CD14-positive monocyte (primary cell): ENCODE data around the gene HOXA11. TPM values are rescaled to one million over a fixed set of nuclear protein-coding genes. Genes with fewer than 3 reads are reported as not detected.
A peak's percentile ranks its signal among the peaks of the same experiment; 100 is the strongest.

ENCODE experiments used
- DNase-seq, 3 donors: peaks; one replicate each; pipeline ENCODE4 v3.0.0-alpha.2; 2011 to 2022
- H2AFZ ChIP-seq: 2 replicates; pipeline ENCODE4 v1.6.0; 2012; ENCODE audit warnings: mild to moderate bottlenecking, low read depth, low read length, inconsistent platforms; ENCODE audit not compliant: insufficient read depth, poor library complexity, severe bottlenecking
- H3K27ac ChIP-seq, 2 donors: 1 replicate in 1 of 2; 2 replicates in 1 of 2; pipeline ENCODE4 v1.5.1; 2012 to 2013; ENCODE audit warnings: low read length in 2 of 2, control low read depth in 1 of 2, inconsistent platforms in 1 of 2, low read depth in 1 of 2, mild to moderate bottlenecking in 1 of 2
- H3K27me3 ChIP-seq, 2 donors: one replicate each; pipeline versions ENCODE4 v1.6.0 to v1.6.1; 2011 to 2013; ENCODE audit warnings: low read length in 2 of 2; ENCODE audit not compliant: control insufficient read depth in 2 of 2, insufficient read depth in 2 of 2
- H3K36me3 ChIP-seq, 2 donors: replicated peaks in 1 of 2; 1 replicate in 1 of 2; 2 replicates in 1 of 2; pipeline versions ENCODE4 v1.5.1 to v1.6.1; 2012 to 2013; ENCODE audit warnings: low read length in 2 of 2, control low read depth in 1 of 2, inconsistent platforms in 1 of 2, mild to moderate bottlenecking in 1 of 2; ENCODE audit not compliant: insufficient read depth in 2 of 2, control insufficient read depth in 1 of 2
- H3K4me1 ChIP-seq, 2 donors: 1 replicate in 1 of 2; 2 replicates in 1 of 2; pipeline versions ENCODE4 v1.5.1 to v1.6.1; 2012 to 2013; ENCODE audit warnings: low read length in 2 of 2, control low read depth in 1 of 2, inconsistent platforms in 1 of 2, mild to moderate bottlenecking in 1 of 2, moderate library complexity in 1 of 2; ENCODE audit not compliant: insufficient read depth in 2 of 2, control insufficient read depth in 1 of 2
- H3K4me2 ChIP-seq: replicated peaks from 2 replicates; pipeline ENCODE3; 2012; ENCODE audit warnings: low read length, moderate library complexity, mild to moderate bottlenecking; ENCODE audit not compliant: poor library complexity, severe bottlenecking; ENCODE audit errors: extremely low read depth
- H3K4me3 ChIP-seq, 3 experiments: fragments of 200-600 bp in 1 of 3; sonication (generic) in 1 of 3; replicated peaks in 1 of 3; 1 replicate in 2 of 3; 2 replicates in 1 of 3; pipeline ENCODE4 v1.5.1; 2011 to 2013; ENCODE audit warnings: low read length in 3 of 3, mild to moderate bottlenecking in 3 of 3, control low read depth in 2 of 3, low read depth in 2 of 3, inconsistent platforms in 1 of 3, moderate library complexity in 1 of 3
- H3K79me2 ChIP-seq: 2 replicates; pipeline ENCODE4 v1.6.0; 2012; ENCODE audit warnings: mild to moderate bottlenecking, control low read depth, inconsistent platforms, low read length, moderate library complexity; ENCODE audit not compliant: insufficient read depth
- H3K9ac ChIP-seq: 2 replicates; pipeline ENCODE4 v1.6.0; 2017; ENCODE audit warnings: low read length, mild to moderate bottlenecking; ENCODE audit not compliant: insufficient read depth, poor library complexity, severe bottlenecking
- H3K9me3 ChIP-seq, 2 donors: replicated peaks in 1 of 2; 1 replicate in 1 of 2; 2 replicates in 1 of 2; pipeline versions ENCODE4 v1.5.1 to v1.6.1; 2012 to 2013; ENCODE audit warnings: low read length in 2 of 2, control low read depth in 1 of 2; ENCODE audit not compliant: control insufficient read depth in 1 of 2, insufficient read depth in 1 of 2
- H4K20me1 ChIP-seq: 2 replicates; pipeline ENCODE4 v1.6.0; 2012; ENCODE audit warnings: mild to moderate bottlenecking, low read length, control low read depth, moderate library complexity; ENCODE audit not compliant: insufficient read depth
- H3K27ac Mint-ChIP-seq, 7 donors: one replicate each; pipeline ENCODE4 v1.8.0; 2020; ENCODE audit warnings: mild to moderate bottlenecking in 7 of 7, mixed read lengths in 7 of 7, moderate library complexity in 6 of 7, inconsistent platforms in 2 of 7
- H3K27me3 Mint-ChIP-seq, 3 donors: one replicate each; pipeline ENCODE4 v1.8.0; 2021 to 2022; ENCODE audit warnings: low read depth in 3 of 3, mild to moderate bottlenecking in 3 of 3, mixed read lengths in 3 of 3, moderate library complexity in 3 of 3, inconsistent platforms in 1 of 3
- H3K36me3 Mint-ChIP-seq, 2 donors: one replicate each; pipeline ENCODE4 v1.8.0; 2020; ENCODE audit warnings: mixed read lengths in 2 of 2, inconsistent platforms in 1 of 2, mild to moderate bottlenecking in 1 of 2
- H3K4me1 Mint-ChIP-seq: one replicate; pipeline ENCODE4 v1.8.0; 2020; ENCODE audit warnings: mild to moderate bottlenecking, mixed read lengths
- H3K4me3 Mint-ChIP-seq, 2 donors: one replicate each; pipeline ENCODE4 v1.8.0; 2020; ENCODE audit warnings: mild to moderate bottlenecking in 2 of 2, mixed read lengths in 2 of 2, moderate library complexity in 1 of 2
- H3K9me3 Mint-ChIP-seq, 7 donors: one replicate each; pipeline ENCODE4 v1.8.0; 2020 to 2022; ENCODE audit warnings: mixed read lengths in 7 of 7, mild to moderate bottlenecking in 6 of 7, moderate library complexity in 6 of 7, inconsistent platforms in 2 of 7
- WGBS: methylation state at CpG from one replicate; pipeline ENCODE4 v1.1.5; 2013; ENCODE audit warnings: missing lambda C conversion rate; ENCODE audit not compliant: insufficient coverage; 5-methylcytosine and 5-hydroxymethylcytosine counted together
- intact Hi-C, 2 donors: fragments of 100-400 bp; cut with micrococcal nuclease; formaldehyde crosslinking; loops; one replicate each; pipeline versions ENCODE4 v1.15.0 to v1.15.1; 2023
- polyA plus RNA-seq, 3 donors: library from polyadenylated mRNA; depleted of rRNA in 1 of 3; unstranded in 2 of 3; stranded (reverse) in 1 of 3; fragments of 300-500 nt in 2 of 3; fragments of >200 nt in 1 of 3; fragmentation: Illumina TruSeq in 2 of 3; gene quantifications; 1 replicate in 2 of 3; 2 replicates in 1 of 3; pipeline ENCODE4 v1.2.3, GENCODE V29; 2012 to 2021
- TF ChIP-seq, protein P1 (sequence below): fragments of 200-600 bp; IDR thresholded peaks from one replicate; pipeline ENCODE4 v1.8.0; 2022; ENCODE audit warnings: antibody characterized with exemption, mild to moderate bottlenecking

HOXA11 gene
- polyA plus RNA-seq, 3 donors, result not detected

DNA sequence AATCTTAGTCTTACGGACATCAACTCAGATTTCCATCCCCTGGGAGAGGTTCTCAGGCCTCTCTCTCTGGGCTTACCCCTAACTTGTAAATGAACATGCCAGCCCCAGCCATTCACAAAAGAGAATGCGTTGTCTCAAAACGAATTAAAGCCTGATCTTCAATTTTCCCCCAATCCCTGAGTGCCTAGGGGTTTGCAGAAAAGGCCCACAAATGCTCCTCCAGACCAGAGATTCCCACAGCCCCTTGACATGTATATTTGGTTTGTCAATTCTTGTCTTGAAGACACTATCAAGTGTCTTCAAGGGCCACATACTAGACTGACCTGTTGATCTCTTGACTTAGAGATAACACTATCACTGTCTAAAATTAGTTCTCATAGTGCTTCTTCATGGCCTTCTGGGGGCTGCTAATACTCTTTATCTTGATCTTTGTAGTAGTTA lies 26.8 kb upstream of the HOXA11 start:
- WGBS, result 20% methylated on average over 1 of the region's 3 CpGs
- peaks cover 6 to 11% of the 10 kb centered on the region in 2 donors for H3K4me1 ChIP-seq
- H4K20me1 ChIP-seq, result no peaks in the 10 kb centered on the region
- peaks cover 0 to 27% (median 5%) of the 10 kb centered on the region in 7 donors for H3K9me3 Mint-ChIP-seq
- peaks cover 16% of the 10 kb centered on the region for H3K4me1 Mint-ChIP-seq
- no peak overlapping the region for H2AFZ ChIP-seq
- no peak overlapping the region for H3K9ac ChIP-seq
- H3K4me3 ChIP-seq, result no peak overlapping the region
- H3K27ac ChIP-seq, result no peak overlapping the region
- H3K4me2 ChIP-seq, result no peak overlapping the region
- peak overlapping the region in 1 of 2 donors; percentile 89 for H3K4me3 Mint-ChIP-seq
- H3K36me3 ChIP-seq, result no peaks in the 10 kb centered on the region
- H3K27ac Mint-ChIP-seq, result no peak overlapping the region
- peaks cover 4 to 5% of the 10 kb centered on the region in 2 donors for H3K36me3 Mint-ChIP-seq
- H3K27me3 Mint-ChIP-seq, result peaks cover 98 to 100% (median 98%) of the 10 kb centered on the region in 3 donors
- intact Hi-C loops, result loop anchor here in 1 of 2 donors (10.0 kb wide), 1 partner anchor 713 kb away; no protein-coding TSS in a partner anchor
- H3K27me3 ChIP-seq, result peaks cover 99 to 100% of the 10 kb centered on the region in 2 donors
- H3K79me2 ChIP-seq, result no peaks in the 10 kb centered on the region
- DNase-seq, result no peak
- TF ChIP-seq, protein P1, sequence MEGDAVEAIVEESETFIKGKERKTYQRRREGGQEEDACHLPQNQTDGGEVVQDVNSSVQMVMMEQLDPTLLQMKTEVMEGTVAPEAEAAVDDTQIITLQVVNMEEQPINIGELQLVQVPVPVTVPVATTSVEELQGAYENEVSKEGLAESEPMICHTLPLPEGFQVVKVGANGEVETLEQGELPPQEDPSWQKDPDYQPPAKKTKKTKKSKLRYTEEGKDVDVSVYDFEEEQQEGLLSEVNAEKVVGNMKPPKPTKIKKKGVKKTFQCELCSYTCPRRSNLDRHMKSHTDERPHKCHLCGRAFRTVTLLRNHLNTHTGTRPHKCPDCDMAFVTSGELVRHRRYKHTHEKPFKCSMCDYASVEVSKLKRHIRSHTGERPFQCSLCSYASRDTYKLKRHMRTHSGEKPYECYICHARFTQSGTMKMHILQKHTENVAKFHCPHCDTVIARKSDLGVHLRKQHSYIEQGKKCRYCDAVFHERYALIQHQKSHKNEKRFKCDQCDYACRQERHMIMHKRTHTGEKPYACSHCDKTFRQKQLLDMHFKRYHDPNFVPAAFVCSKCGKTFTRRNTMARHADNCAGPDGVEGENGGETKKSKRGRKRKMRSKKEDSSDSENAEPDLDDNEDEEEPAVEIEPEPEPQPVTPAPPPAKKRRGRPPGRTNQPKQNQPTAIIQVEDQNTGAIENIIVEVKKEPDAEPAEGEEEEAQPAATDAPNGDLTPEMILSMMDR, result no peak
- peaks cover 4 to 6% of the 10 kb centered on the region in 2 donors for H3K9me3 ChIP-seq

DNA sequence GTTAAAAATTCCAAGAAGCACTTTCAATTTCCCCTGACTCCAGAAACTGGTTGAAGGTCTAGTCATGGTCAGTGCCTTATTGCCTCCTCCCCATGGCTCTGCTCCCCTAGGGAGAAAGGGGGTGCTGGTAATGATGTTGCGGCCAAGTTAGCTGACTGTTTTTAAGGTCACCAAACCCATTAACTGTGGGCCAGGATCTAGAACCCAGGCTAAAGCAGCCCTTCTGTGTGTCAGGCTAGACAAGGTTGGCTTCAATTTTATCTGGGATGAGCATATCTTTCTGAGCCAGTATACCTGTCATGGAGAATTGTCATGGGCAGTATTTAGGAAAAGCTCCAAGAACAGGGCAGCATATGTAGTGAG lies 26.0 kb upstream of the HOXA11 start:
- H3K9me3 Mint-ChIP-seq, result peaks cover 0 to 28% (median 5%) of the 10 kb centered on the region in 7 donors
- peaks cover 98 to 100% (median 98%) of the 10 kb centered on the region in 3 donors for H3K27me3 Mint-ChIP-seq
- Histone ChIP-seq H2AFZ (no peak overlapping the region), H3K79me2 (no peaks in the 10 kb centered on the region), H3K36me3 (no peaks in the 10 kb centered on the region), H3K27ac (no peak overlapping the region), H3K9me3 (peaks cover 4 to 8% of the 10 kb centered on the region in 2 donors), H3K27me3 (peaks cover 99 to 100% of the 10 kb centered on the region in 2 donors), H3K4me1 (peaks cover 6 to 11% of the 10 kb centered on the region in 2 donors), H4K20me1 (no peaks in the 10 kb centered on the region), H3K9ac (no peak overlapping the region), H3K4me2 (no peak overlapping the region), H3K4me3 (no peak overlapping the region)
- no CpG with 5 or more reads among the region's 1 CpG for WGBS
- peaks cover 4 to 5% of the 10 kb centered on the region in 2 donors for H3K36me3 Mint-ChIP-seq
- DNase-seq, result no peak
- H3K4me1 Mint-ChIP-seq, result peaks cover 17% of the 10 kb centered on the region
- TF ChIP-seq, protein P1, result no peak
- peak overlapping the region in 1 of 2 donors; percentile 89 for H3K4me3 Mint-ChIP-seq
- no peak overlapping the region for H3K27ac Mint-ChIP-seq
- intact Hi-C loops, result loop anchor here in 1 of 2 donors (10.0 kb wide), 1 partner anchor 714 kb away; no protein-coding TSS in a partner anchor
